ENCODE measurements around the gene PSMB9. TPM values are rescaled to one million over a fixed set of nuclear protein-coding genes. Genes with fewer than 3 reads are reported as not detected.
A peak's percentile ranks its signal among the peaks of the same experiment; 100 is the strongest.

PSMB9 gene
- total RNA-seq, 4 donors from 2014 or later = 12.6 to 35.8 (median 19.1) TPM

- TF ChIP-seq CTCF (IDR thresholded peaks at IDR 0.05) (no peak), EP300 (IDR thresholded peaks at IDR 0.05) (no peak), POLR2A (IDR thresholded peaks at IDR 0.05) (no peak), POLR2AphosphoS5 (IDR thresholded peaks at IDR 0.05) (no peak)
- H3K27me3 ChIP-seq = no peaks in the 10 kb centered on the region
- peak overlapping the region; percentile 69 for H3K4me3 ChIP-seq
- no peaks in the 10 kb centered on the region for H3K9me3 ChIP-seq
- 4% methylated on average over 27 of the region's 28 CpGs for WGBS
- H3K27ac ChIP-seq = peak overlapping the region; percentile 95
- DNase-seq (ENCODE audit: low spot score in 2 of 2) = no peak
- H3K36me3 ChIP-seq = peaks cover 48% of the 10 kb centered on the region
- peaks cover 33% of the 10 kb centered on the region for H3K4me1 ChIP-seq
Measured at GRCh38 chr6:32843331-32843978, 10.5 kb upstream of the PSMB9 start.

- 1% methylated on average over 38 of the region's 40 CpGs for WGBS
- peaks cover 33% of the 10 kb centered on the region for H3K4me1 ChIP-seq
- no peak for TF ChIP-seq EP300 (IDR thresholded peaks at IDR 0.05)
- peak; percentile 71 to 84 (median 78) for TF ChIP-seq POLR2AphosphoS5 (IDR thresholded peaks at IDR 0.05)
- TF ChIP-seq CTCF (IDR thresholded peaks at IDR 0.05) = peak; percentile 5 to 11
- peak in 1 of 2 donors; percentile 71 for TF ChIP-seq POLR2A (IDR thresholded peaks at IDR 0.05)
- H3K36me3 ChIP-seq = peaks cover 54% of the 10 kb centered on the region
- H3K27me3 ChIP-seq = no peaks in the 10 kb centered on the region
- peak within 1 kb of the TSS; percentile 69 for H3K4me3 ChIP-seq
- H3K27ac ChIP-seq = peak within 1 kb of the TSS; percentile 95
- no peaks in the 10 kb centered on the region for H3K9me3 ChIP-seq
- DNase-seq (ENCODE audit: low spot score in 2 of 2) = peak; percentile 97 to 98
Measured at GRCh38 chr6:32843979-32844838, 9.8 kb upstream of the PSMB9 start, which contains the start of gene PSMB8. Gene PSMB8 (minus strand): TSS chr6:32844047. CDS start chr6:32843996, 51 bp downstream.

- peak overlapping the region; percentile 69 for H3K4me3 ChIP-seq
- H3K4me1 ChIP-seq = peaks cover 33% of the 10 kb centered on the region
- peak overlapping the region; percentile 95 for H3K27ac ChIP-seq
- no peaks in the 10 kb centered on the region for H3K27me3 ChIP-seq
- TF ChIP-seq EP300 (IDR thresholded peaks at IDR 0.05) (no peak), CTCF (IDR thresholded peaks at IDR 0.05) (no peak), POLR2A (IDR thresholded peaks at IDR 0.05) (no peak), POLR2AphosphoS5 (IDR thresholded peaks at IDR 0.05) (no peak)
- no peaks in the 10 kb centered on the region for H3K9me3 ChIP-seq
- peaks cover 54% of the 10 kb centered on the region for H3K36me3 ChIP-seq
- 22% methylated on average over 18 of the region's 19 CpGs for WGBS
- DNase-seq (ENCODE audit: low spot score in 2 of 2) = no peak
Measured at GRCh38 chr6:32844839-32845383, 9.1 kb upstream of the PSMB9 start.

- no peaks in the 10 kb centered on the region for H3K9me3 ChIP-seq
- 73% methylated on average over 10 of the region's 10 CpGs for WGBS
- H3K4me1 ChIP-seq = peaks cover 33% of the 10 kb centered on the region
- H3K36me3 ChIP-seq = peaks cover 58% of the 10 kb centered on the region
- TF ChIP-seq POLR2AphosphoS5 (IDR thresholded peaks at IDR 0.05) (no peak), CTCF (IDR thresholded peaks at IDR 0.05) (no peak), POLR2A (IDR thresholded peaks at IDR 0.05) (no peak), EP300 (IDR thresholded peaks at IDR 0.05) (no peak)
- peak overlapping the region; percentile 69 for H3K4me3 ChIP-seq
- H3K27ac ChIP-seq = peak overlapping the region; percentile 95
- no peak for DNase-seq (ENCODE audit: low spot score in 2 of 2)
- no peaks in the 10 kb centered on the region for H3K27me3 ChIP-seq
Measured at GRCh38 chr6:32845384-32845884, 8.6 kb upstream of the PSMB9 start.
